ENCODE results near the gene PPP1R9A.

DNA sequence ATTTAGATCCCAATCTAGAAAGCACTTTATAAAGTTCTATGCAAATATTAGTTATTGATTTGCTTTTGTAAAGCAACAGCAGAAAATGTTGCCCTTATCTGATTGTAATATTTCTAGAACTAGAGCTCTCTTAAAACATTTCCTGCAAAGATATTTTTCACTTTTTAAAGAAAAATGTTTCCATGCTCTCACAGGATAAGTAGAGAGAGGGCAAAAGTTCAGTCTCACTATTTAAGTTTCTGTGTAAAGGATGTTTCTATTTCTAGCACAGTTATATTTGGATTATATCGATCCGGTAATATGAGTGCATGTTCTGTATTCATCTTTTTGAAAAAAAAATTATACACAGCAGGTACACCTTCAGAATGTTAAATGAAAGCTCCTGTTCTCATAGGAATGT is 334.9 kb downstream of the PPP1R9A start:
- TF ChIP-seq CTCF (IDR thresholded peaks at IDR 0.05) (no peak), POLR2AphosphoS5 (IDR thresholded peaks at IDR 0.05; ENCODE audit: insufficient read depth in 1 of 2, low read depth in 1 of 2) (no peak), POLR2A (IDR thresholded peaks at IDR 0.05) (no peak)
